OCI-LY1 (cell line): Measurements from ENCODE around the gene GFRA3.

Experiments
- CTCF ChIP-seq: fragments of 200-600 bp; sonication (generic), shearing (Covaris generic); IDR thresholded peaks from 2 replicates; pipeline ENCODE4 v1.5.1; 2017; ENCODE audit warnings: mild to moderate bottlenecking, antibody characterized with exemption, low read length, moderate library complexity, mixed read lengths
- EZH2 ChIP-seq: fragments of 200-600 bp; sonication (generic), shearing (Covaris generic); IDR thresholded peaks from 2 replicates; pipeline ENCODE4 v1.8.0; 2017; ENCODE audit warnings: borderline replicate concordance, mixed run types, mild to moderate bottlenecking, antibody characterized with exemption, low read length, moderate library complexity, mixed read lengths

- no peak for TF ChIP-seq CTCF
- no peak for TF ChIP-seq EZH2
Measured at GRCh38 chr5:138258704-138259292, 15.6 kb downstream of the GFRA3 start.
